NOMO-1 (cell line): ENCODE data around the gene F12.

Experiments used
- DNase-seq, 2 experiments: peaks; one replicate each; lab custom pipeline; 2025; ENCODE audit not compliant: unreplicated experiment in 2 of 2; lab: John Stamatoyannopoulos, UW

F12 gene

DNA sequence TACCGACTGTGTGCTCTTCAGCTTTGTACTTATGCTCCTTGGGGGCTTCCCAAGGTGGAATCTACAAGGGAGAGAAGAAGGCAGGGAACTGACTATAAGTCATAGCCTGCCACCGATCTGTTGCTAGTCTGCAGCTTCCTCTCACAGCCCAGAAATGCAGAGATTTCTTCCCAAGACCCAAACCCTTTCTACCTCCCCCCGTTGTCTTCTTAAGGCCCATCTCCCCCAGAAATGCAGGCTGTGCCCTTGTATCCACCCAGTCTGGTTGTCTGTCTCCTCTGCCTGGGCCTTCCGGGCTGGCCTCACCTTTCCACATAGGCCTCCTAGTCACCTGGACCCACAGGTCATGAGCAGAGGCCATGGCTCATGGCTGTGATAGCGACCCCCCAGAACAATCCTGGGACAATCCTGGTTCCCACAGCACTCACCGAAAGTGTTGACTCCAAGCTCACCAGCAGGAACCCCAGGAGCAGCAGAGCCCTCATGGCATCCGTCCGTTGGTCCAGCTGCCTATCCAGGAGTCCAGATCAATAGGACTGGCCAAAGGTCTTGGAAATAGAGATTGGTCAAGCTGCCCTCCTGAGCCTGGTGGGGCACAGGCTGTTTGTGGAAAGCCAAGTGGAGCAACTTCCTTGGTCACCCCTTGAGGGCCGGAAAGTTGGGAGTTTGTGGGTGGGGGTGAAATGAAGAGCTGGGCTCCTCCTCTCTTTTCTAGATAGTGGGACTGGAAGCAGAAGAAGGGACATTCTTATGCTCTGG lies at the start of gene F12:
TSS of gene F12 (minus strand) at position 522 of the 759 bp plus-strand sequence. CDS start at position 485, 37 bp downstream.
- DNase-seq = no peak

DNA sequence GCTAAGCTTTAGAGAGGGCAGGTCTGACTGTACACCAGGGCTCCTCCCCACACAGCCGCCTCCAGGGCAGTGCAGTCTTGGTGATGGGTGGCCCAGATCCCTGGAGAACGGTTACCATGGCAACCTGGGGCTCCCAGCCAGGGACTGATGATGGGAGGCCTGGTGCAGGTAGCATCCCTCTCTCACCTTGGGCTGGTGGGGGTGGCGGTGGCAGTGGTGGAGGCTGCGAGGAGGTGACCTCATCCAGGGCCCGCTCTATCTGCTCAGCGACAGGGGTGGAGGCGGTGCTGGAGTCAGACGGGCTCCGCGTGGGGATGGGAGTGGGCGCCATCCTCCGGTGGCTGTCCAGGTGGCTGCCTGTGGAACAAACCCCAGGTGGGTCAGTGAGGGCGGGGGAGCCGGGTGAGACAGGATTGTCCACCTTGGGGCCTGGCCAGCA lies 49.6 kb upstream of the F12 start:
- DNase-seq = no peak

DNA sequence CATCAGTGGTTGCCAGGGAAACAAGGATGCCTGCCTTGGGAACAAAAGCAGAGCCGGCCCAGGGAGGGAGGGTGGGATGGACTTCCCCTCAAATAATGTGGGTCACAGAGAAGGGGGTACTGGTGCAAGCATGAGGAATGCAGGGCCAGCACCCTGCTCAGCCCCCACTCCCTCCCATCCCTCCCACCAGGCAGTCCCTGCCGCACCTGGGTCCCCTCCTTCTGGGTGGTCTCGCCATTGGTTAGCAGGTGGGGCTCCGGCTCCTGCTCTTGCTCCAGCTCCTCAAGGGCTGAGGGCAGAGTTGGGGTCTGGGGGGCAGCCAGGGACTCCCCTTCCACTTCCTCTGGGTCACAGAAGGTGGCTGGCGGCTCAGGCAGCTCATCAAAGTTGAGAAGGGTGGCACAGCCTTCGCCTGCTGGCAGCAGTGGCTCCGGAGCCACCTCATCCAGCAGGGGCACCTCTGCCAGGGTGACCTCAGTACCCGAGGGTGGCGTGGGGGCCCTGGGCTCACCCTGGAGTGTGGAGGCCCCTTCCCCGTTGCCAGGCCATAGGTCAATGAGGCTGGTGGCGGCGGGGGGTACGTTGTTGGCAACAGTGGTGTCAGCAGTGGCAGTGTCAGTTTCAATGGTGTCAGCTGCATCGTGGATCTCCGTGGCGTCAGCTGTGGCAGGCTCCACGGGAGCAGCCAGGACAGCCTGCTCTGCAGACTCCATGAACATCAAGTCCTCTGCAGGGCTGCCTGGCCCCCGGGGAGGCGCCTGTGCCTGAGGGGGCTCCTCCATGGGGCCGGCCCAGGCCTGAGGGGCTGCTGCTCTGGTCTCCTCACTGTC lies 48.7 kb upstream of the F12 start:
- no peak for DNase-seq

DNA sequence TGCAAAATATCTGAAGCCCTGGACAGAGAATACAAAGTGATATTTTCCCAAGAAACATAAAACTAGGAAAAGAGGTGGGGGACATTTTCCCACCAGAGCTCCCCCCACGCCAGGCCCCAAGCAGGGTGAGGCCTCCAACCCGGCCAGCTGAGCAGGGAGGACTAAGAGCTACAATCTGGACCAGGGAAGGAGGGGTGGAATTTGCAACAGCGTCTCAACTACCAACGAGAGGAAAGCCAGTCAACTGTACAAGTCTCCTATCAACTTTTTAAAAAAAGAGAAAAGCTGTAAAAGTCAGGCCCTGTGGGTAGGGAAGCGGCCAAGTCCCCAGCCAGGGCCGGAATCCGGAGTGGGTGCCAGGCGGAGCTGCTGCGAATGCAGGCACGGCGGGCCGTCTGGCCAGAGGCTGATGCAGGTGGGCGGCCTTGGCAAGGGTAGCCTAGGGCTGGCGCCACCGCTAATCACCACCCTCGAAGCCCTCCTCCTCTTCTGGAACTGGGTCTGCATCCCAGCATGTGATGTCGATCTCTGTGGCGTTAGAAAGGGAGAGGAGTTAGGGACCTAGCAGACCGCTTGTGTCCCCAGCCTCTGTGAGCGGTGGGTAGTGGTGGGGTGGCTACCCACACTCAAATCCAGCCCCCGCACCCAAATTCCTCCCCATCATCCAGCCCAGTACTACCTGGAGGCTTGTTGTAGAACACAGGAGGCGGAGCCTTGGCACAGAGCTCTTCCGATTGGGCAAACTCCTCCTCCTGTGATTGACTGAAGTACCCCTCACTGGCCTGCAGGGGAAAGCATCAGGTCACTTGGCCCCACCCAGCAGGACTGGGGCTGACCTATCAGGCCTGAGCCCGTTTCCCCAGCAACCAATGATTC lies 47.9 kb upstream of the F12 start:
- DNase-seq = peak; percentile 80 to 88

DNA sequence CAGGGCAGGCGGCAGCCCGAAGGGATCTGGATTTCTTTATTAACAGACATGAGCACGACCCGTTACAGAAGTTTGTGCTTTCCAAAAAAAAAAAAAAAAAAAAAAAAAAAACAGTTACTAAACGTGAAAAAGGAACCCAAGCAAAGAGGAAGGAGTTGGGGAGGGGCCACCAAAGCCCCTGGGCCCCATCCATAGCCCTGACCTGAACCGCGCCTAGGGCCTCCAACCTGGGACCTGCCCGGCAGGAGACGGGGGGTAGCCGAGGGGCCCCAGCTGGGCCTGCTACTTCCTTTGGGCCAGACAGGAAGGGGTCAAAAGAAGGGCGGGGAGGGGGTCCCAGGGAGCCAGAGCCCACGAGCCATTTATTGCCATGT lies 47.2 kb upstream of the F12 start:
- no peak for DNase-seq

DNA sequence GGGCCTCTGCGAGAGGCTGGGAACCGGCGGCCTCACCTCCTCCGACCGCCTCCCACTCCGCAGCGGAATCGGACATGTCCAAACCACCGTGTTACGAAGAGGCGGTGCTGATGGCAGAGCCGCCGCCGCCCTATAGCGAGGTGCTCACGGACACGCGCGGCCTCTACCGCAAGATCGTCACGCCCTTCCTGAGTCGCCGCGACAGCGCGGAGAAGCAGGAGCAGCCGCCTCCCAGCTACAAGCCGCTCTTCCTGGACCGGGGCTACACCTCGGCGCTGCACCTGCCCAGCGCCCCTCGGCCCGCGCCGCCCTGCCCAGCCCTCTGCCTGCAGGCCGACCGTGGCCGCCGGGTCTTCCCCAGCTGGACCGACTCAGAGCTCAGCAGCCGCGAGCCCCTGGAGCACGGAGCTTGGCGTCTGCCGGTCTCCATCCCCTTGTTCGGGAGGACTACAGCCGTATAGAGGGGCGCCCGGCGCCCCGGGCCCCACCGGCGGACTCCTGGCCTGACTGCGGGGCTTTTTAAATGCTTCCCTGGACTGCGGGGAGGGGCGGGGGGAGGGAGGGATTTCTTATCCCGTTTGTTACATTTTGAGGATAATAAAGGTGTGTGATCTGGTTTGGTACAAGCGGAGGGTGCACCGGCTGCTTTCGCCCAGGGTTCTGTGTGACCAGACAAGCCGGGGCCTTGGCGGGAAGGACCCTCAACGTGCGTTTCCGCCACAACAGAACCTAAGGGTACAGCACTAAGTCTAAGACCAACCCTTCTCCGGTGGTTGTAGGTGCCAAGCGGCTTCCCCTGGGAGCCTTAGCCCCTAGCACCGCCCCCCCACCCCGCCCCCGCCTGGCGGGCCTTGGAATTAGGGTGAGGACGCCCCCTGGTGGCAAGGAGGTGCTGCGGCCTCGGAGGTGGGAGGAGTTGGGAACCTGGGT lies 46.6 kb upstream of the F12 start:
- DNase-seq = peak; percentile 67 to 90

DNA sequence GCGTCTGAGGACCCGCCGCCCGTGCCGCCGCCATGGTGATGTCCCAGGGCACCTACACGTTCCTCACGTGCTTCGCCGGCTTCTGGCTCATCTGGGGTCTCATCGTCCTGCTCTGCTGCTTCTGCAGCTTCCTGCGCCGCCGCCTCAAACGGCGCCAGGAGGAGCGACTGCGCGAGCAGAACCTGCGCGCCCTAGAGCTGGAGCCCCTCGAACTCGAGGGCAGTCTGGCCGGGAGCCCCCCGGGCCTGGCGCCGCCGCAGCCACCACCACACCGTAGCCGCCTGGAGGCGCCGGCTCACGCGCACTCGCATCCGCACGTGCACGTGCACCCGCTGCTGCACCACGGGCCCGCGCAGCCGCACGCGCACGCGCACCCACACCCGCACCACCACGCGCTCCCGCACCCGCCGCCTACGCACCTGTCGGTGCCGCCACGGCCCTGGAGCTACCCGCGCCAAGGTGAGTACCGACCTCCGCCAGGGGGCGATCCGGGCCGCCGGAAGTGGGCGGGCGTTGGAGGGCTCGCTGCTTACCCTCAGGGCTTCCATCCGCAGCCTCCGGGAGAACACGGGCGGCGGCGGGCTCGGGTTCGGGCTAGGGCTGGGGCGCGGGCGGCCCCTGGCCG lies 45.8 kb upstream of the F12 start:
- DNase-seq = peak; percentile 63 to 71

DNA sequence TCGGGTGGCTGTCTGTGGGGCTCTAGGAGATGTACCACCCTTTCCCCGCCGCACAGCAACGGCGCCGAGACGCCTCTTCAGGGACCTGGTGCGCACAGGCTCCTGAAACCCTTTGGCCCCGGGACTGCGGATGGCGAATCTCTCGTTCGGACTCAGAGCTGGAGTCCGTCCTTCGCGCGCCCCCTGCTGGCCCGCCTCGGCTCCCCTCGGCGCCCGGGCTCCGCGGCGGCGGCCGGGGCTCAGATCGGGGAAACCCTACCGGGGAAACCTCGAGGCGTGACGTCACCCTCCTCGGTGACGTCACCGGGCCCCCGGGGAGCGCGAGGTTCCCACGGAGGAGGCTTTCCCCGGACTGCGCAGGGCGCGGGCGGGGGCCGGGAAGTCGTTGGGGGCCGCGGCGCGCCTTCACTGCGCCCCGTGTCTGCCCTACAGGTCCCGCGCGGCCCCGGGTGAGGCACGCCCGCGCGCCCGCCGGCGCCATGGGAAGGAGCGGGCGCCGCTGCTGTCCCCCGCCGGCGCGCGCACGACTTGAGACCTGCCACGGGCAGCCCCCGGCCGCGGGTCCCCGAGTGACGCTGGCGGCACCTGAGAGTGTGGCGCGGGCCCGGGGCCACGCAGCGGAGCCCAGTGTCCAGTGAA lies 45.2 kb upstream of the F12 start:
- DNase-seq = peak; percentile 82 to 84

DNA sequence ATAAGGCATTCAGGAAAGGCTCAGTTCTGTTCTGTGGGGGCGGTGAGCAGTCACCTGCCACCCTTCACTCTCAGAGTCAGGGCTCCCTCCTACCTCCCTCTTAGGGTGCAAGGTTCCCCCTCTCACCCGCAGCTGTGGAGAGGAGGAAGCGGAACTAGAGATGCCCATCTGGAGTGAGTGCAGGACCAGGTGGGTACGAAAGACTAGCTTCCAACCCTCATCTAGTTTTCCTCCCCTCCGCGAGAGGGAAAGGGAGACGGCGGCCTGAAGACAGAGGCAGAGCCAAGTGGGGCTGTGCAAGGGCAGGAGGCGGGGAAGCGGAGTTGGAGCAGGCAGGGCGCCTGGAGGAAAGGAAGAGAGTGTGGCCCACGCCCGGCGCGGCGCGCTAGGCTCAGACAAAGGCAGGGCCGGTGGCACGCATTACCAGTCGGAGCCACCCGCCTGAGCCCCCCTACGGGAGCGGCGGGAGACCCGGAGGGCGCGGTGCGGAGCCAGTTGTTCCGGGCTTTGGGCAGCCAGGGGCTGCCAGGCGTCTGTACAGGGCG lies 44.6 kb upstream of the F12 start:
- DNase-seq = no peak

DNA sequence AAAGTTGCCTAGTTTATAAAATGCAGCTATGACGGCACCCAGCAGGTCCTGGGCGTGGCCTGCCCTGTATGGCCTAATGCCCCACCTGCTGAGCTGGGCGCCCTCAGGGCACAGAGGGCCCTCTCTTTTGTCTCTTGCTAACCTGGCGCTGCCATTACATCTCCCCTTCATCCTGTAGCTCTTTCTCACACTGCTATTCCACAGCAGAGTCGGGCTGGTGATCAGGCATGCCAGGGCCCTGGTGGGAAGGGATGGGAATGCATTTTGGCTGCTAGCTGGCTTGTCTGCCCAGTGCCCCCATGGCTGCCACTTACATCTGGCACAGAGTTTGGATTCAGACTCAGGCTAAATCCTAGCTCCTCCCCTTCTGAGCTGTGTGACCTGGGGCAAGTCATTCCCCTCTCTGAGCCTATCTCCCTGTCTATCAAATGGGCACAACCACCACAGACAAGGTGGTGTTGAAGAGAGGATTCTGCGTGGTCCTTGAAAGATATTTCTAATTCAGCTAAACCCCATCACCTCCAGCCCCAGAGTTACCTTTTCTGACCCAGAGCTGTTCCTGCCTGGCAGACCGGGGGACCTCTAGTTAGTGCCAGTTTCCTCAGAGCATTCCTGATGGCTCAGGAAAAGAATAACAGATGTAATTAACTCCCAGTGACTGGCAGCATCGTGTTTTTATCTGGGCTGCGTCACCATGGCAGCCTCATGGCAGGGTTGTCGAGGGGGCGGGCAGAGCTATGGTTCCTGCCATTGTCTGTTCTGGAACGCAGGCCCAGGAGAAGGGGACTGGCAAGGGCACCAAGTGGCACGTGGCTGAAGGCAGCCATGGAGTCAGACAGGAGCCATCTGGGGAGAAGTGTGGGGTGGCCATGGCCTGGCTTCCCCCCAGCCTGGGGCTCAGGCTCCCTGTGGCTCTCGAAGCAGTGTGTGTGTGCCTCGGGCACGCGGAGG lies 43.6 kb upstream of the F12 start:
- no peak for DNase-seq

DNA sequence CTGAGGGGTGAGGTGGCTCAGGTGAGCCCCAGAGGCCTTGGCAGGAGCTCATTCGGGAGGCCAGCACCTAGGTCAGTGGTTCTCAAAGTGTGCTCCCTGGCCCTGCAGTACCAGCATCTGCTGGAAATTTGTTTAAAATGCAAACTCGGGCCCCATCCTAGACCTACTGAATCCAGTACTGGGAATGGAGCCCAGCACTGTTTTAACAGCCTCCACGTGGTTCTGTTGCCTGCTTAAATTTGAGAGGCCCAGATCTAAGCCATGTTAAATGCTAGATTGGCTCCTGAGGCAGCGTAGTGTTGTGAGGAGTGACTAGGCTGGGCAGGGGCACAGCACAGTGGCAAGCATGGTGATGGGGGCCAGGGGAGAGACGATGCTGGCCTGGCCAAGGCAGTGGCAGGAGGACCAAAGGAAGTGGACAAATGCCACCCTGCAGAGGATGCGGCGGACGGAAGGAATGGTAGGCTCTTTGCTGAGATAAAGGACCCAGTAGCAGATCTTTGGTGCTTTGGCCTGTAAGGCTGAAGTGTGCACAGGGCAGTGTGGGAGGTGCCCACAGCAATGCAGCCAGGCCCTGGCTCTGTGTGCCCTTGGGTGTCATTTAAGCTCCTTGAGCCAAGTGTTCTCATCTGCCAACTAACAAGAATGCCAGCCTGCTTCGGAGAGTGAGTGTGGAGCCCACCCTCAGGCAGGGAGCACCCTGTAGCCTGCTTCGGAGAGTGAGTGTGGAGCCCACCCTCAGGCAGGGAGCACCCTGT lies 41.5 kb upstream of the F12 start:
- no peak for DNase-seq

DNA sequence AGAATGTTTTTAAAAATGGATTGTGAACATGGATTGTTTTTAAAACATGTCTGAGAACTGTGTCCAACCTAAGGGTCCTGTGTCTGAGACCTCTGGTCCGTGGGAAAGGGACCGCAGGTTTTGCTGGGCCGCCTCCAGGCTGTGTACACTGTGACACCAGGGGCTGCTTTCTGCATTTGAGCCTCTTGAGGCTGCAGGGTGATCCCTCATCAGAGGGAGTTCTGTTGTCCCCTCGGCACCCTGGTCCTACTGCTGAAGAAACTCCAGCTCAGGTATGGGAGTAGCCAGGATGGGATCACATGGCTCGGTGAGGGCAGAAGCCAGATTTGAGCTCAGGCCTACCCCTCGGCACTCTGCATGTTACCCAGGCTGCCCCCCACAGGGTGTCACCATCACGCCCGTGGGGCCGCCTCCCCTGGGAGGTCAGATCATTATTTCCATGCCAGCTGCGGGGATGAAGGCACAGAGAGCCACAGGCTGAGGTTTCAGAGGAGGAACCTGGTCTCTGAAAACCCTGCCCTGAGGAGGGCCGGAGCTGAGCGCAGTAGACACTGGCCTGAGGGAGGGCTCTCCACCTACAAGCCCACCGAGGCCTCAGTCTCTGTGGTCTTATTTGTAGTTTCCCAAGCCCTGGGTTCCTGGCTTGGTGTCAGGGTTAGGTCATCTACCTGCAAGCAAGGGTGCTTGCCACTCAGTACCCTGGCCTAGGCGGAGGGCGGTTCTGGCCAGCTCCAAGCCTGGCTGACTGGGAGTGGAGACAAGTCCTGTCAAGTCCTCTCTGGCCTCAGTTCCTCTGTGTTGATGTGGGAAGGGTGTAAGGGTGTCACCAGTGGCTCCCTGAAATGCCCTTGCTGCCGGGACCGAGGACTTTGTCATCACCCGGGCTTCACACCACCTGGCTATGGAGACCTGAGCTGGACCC lies 40.0 kb upstream of the F12 start:
- no peak for DNase-seq

DNA sequence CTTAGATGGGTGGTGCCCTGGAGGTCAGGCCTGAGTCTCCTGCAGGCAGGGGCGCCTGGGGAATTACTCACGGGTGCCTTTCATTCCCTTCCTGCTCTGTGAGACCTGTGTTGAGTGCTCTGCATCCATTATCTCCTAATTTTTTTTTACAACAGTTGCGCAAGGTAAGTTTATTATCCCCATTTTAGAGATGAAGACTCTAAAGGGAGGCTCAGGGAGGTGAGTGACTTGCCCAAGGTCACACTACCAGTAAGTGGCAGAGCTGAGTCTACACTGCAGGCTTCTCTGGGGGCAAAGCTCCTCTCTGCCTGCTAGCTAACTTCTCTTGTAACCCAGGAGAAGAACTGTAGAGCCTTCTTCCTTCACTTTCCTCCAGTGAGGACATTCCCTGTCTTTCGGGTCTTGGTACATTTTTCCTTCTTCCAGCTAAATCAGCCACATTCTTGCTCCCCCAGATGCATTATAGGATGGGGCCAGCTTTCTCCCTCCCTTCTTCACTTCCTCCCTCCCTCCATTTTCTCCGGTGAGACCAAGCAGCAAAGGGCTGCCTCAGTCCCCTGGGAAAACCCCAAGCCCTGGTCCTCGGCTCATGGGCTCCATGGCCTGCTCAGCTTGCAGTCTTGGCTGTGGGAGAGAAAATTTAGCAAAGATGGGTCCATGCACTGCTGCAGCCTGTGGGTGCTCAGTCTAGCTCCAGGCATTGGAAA lies 39.0 kb upstream of the F12 start:
- no peak for DNase-seq

DNA sequence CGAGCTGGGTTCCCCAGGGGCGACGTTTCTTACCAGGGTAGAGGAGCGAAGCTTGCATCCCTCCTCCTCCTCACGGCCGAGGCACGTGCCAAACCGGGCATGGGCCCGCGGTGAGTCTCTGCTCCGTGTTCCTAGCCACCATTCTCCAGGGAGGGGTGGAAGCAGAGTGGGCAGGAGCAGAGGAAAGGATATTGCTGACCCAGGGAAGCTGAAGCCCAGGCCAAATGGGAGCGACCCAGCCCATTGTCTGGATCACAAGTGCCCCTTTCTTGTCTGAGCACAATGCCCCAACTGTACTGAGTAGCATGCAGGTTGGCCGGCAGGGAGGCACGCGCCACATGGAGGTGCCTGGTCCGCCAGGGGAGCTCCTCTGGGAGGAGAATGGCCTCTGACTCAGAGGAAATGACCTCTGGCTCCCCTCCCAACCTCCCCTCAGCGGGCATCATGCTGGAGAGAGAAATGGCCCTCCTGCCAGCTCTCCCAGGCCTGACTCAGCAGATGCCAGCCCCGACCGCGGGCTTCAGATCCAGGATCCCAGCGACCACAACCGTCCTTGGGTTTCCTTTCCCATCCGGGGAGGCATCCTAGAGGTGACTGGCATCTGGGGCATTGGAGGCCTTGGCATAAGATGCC lies 38.4 kb upstream of the F12 start:
- DNase-seq = no peak

DNA sequence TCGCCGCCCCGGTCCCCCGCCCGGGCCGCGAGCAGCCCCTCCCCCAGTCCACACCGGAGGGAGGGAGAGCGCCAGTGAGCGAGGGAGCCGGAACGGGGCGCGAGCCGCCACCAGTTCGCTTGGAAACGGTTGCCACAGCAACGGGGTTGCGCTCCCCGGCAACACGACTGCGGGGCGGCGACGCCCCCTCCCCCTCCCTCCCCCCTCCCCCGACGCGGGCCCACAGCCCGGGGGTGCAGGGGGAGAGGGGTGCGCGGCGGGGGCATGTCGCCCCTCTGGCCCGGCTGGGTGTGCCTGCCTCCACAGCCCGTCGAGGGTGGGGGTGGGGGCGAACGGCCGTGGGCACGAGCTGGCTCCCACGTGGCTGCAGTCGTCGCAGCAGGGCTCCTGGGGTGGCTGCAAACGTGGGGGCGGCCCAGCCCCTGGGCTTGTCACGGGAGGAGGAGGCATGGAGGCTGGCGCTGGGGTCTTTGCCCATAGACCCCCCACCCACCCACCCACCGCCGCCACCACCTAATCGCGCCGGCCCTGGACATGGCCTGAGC lies 37.8 kb upstream of the F12 start:
- peak in 1 of 2 experiments; percentile 12 for DNase-seq
